Activated CD8-positive, alpha-beta memory T cell treated with anti-CD3 and anti-CD28 coated beads for 1 hour (primary cell): ENCODE results near the gene TBL1X.

Experiments
- DNase-seq, 2 donors: peaks; one replicate each; pipeline ENCODE4 v3.0.0-alpha.2; 2020; ENCODE audit warnings: low read depth in 1 of 2; ENCODE audit errors: extremely low read depth in 1 of 2

TBL1X gene

DNA sequence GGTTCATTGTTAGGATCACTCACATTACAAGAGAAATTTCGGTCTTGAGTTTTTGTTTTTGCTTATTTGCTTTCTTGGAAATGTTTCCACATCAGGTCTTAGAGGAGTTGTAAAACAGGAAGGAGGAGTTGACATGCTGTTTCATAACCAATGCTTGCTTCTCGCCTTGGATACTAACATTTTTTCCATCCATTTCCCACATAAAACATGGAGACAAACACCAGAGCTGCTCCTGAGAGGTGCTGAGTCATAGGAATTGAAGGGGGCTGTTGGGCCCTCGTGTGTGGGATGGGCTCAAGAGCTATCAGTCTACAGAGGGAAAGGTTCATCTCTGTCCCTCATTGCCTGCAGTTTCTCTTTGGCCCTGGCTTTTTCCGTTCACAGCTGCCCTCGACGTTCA lies 29.9 kb downstream of the TBL1X start:
- DNase-seq: no peak

DNA sequence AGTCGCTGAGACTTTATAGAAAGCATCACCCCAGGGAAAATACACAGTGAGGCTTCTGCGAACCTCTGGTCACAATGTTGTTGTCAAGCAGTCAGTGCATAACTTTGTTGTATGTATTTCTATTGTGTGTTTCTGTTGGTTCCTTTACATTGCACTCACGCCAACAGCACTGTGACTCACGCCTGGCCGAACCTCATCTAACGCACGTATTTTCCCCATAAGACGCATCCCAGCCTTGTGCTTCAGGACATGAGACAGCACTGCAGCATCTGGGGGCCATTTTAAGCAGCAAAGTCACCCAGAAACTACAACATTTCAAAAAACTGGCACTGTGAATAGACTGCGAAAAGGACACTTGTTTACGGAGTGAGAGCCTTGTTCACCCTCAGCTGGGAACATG lies 30.6 kb downstream of the TBL1X start:
- no peak for DNase-seq

- DNase-seq: no peak
These were observed 33.4 kb downstream of the TBL1X start for GRCh38 chrX:9498236-9498635.

- no peak for DNase-seq
These were observed 35.7 kb downstream of the TBL1X start for GRCh38 chrX:9500584-9500983.

GRCh38 chrX:9501362-9501761 lies 36.5 kb downstream of the TBL1X start:
- no peak for DNase-seq

- no peak for DNase-seq
These were observed 38.4 kb downstream of the TBL1X start for GRCh38 chrX:9503261-9503660.

- no peak for DNase-seq
These were observed 45.5 kb downstream of the TBL1X start for GRCh38 chrX:9510366-9510765.

- DNase-seq: no peak
These were observed 46.1 kb downstream of the TBL1X start for GRCh38 chrX:9510980-9511379.

- DNase-seq: no peak
These were observed 50.6 kb downstream of the TBL1X start for GRCh38 chrX:9515489-9515888.

DNA sequence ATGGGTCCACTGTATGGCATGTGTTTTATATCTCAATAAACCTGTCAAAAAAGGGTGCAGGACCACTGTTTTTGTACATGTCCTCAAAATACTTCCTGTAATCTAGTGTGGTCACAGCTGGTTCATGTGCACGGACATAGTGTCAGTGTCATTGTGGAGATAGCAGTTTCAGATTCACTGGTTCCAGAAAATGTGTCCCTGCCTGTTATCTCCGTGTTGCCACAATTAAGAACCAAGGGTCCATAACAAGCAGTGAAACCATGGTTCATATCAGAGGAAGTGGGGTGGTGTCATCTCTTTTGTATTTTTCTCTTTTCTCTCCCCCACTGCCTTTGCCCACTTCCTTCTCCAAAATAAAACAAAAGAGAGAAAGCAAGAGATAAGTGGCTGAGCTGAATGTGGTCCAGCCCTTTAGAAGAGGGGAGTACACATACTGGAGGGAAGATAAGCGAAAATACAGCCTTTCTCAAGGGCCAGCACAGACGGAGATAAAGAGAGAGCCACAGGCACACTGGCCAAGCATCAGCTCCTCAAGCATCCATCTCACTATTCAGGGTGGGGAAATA lies 51.2 kb downstream of the TBL1X start:
- no peak for DNase-seq

DNA sequence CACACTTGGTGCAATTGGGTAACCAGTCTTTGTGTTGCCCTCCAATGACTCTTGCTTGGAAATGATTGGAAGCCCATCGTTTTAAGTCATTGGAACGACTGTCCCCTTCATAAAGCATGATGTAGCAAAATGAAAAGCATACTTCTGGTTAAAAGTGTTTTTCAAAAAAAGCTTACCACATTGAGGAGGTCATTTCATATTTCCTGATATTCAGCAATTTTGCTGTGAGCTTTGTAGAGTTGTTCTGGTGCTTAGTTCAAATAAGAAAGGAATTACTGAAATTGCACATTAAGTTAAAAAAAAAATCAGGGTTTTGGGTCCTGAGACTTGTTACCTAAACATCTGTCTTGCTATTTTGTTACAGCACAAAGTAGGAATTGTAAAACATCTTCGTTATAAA lies 51.8 kb downstream of the TBL1X start:
- DNase-seq: no peak

- DNase-seq: no peak
These were observed 53.2 kb downstream of the TBL1X start for GRCh38 chrX:9518051-9518450.

DNA sequence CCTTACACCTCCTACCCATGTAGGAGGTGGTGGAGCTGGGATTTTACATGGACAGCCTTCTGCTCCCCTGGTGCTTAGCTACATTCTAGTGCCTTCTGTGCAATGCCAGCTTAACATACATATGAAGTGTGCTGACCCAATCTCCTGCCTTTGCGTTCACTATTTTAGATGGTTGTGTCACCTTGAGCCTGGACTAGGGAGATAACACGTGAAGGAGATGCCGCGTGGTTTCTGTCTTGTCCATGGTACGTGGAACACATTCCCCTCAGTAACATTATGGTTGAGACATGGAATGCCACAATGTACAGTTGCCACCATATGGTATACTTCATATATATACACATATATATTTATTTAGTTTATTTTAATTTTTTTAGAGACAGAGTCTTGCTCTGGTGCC lies 54.0 kb downstream of the TBL1X start:
- no peak for DNase-seq

DNA sequence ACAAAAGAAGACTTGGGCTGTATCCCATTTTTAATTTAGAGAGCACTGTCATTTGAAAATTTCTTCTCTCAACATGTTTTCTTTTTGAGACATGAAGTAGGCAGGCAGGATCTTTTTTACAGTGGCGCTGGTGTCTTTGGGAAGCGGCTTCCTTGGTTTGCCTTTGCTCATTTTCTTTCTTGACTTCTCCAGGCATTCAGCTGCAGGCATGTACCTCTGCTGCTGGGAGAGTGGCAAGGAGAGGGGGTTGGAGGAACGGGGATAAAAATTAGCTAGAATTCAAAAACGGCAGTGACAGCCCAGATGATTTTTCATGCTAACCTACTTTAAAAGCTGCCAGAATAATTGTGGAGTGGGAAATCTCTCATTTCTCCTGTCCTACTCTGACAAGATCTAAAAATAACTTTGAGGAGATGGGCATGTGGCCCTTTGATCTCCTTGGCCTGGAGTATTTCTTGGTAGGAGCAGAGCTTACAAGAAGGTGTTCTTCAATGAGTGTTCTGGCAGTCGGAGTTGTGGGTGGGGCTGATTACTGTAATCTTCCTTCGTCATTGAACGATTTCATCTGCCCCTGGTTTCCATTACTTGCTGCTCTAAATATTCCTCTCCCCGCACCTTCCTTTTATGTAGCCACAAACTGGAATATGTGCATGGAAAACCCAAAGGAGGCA lies 54.8 kb downstream of the TBL1X start:
- DNase-seq: no peak

GRCh38 chrX:9520217-9520590 lies 55.3 kb downstream of the TBL1X start:
- no peak for DNase-seq

DNA sequence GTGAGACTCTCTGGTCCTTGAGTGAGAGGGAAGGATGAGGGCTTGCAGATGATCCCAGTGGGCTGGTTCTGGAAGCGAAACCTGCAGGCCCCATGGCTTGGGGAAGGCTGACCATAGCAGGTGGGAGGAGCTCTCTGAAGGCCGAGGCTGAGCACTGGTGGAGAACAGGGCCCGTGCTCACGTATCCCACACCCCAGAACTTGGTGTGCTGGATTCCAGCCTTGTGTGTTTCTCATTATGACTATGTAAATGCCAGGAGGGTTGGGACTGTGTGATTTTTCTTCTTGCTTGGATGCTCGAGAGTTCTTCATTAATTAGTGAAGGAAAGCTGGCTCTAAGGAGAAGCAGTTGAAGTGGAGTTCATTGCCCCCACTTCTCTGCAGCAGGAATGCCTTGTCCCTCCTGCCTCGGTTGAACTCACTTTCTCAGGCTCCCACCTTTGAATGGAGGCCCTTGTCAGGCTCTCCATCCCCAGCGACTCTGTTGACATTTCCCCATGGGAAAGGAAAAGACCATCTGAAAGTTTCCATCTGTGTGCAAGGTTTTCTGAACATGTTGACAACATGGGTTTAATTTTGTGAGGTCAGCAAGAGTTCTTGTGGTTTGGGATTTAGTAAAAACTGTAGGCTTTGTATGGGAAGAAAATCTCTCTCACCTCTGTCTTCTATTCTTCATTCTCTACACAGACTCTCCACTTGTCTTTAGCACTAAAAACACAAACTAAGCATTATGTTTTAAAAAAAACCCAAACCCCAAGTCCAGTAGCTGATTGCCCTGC lies 57.7 kb downstream of the TBL1X start:
- no peak for DNase-seq

DNA sequence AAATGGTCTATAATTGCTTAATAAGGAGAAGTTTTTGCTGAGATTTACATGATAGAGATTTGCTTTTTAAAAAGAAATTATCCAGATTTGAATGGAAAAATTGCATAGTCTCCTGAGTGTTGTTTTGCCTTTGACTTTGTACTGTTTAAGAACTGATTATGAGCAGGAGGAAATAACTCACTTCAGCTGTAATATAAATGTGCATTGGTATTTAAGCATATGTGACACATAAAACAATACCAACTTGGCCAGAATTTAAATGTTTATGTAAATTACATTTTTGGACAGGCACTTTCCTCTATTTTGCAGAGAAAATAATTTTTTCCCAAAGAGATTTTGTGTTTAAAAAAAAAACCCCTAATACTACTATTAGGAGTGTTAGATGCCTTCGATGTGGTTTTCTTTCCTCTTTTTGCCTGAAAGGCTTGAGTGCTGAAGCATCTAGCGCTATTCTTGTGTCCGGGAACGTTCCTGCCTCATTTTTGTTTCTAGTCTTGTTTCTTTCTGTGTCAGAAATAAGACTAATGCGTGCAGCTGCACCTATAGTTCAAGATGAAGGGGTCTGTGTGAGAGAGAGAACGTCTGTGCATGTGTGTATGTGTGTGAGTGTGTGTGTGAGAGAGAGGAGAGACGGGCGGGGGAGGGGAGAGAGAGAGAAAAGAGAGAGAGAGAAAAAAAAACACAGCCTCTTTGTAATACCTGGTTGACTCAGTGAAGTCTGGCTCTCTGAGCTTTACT lies 60.8 kb downstream of the TBL1X start:
- DNase-seq: no peak

DNA sequence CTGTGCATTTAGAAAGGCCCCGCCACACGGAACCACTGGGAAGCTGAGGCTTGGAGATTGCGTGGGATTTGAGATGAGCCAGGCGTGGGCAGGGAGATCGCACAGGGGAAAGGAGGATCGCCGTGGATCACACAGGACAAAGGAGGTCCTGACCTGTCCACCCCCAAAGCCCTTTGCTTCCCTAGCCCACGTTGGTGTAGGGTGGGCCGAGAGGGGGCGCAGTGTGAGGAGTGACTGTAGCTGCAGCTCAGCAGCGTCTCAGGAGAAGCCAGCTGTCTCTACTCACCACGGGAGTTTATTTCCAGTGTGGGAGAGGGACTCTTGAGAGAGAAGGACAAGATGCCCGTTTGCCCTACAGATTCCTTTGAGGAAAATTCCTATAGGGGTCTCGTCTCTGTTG lies 62.1 kb downstream of the TBL1X start:
- DNase-seq: no peak

DNA sequence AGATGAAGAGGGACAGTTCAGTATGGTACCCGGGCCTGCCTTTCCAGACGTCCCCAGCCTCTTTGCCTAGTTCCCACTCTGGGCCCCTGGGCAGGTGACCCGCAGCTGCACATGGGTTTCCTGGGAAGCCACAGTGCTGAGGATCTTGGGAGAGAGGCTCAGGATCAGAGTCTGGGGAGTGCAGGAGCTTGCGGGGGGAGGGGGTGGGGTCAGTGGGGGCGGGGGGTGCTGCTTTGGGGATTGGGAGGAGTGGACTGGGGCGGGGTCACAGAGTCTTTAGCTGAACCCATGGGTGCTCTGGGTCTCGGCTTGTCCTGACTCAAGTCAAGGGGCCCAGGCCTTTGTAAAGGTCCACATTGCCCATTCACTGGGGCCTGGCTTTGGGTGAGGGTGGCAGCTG lies 63.6 kb downstream of the TBL1X start:
- DNase-seq: no peak

DNA sequence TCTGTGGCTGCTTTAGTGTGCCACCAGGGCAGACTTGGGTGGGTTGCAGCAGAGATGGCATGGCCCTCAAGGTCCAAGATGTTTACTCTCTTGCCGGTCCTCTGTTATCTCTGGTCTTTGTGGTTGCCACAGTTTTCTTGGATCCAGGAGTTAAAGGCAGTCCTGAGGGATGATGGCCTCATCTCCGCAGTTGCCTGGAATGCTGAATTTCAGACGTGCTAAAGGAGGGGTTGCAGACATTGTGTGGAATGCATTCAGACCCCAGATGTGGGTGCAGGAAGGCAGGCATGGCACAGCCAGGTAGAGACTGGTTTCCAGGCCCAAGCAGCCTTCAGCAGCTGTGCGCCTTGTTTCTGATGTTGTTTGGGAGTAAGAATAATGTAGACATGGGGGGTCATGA lies 64.4 kb downstream of the TBL1X start:
- DNase-seq: no peak

GRCh38 chrX:9530848-9531274 lies 66.0 kb downstream of the TBL1X start:
- peak in 1 of 2 donors; percentile 24 for DNase-seq

DNA sequence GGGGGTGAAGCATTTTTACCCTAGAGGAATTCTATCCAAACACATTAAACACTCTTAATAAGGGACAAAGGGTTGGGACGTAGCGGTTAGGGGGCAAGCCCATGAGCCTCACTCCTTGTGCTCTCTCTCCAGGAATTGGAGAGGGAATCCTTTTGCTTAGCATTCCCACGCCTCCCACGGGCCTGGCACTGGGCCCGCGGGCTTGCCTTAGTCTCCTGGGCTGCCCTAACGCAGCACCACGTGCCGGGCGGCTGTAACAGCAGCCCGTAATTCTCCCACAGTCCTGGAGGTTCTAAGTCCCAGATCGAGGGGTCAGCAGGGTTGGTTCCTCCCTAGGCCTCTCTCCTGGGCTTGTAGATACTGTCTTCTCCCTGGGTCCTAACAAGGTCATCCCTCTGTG lies 67.5 kb downstream of the TBL1X start:
- DNase-seq: no peak
